ENCODE data around the gene PPP1R16B.

PPP1R16B gene

GRCh38 chr20:38896009-38896594 lies 90.6 kb downstream of the PPP1R16B start:
- Histone ChIP-seq H3K4me3 (ENCODE audit: low read length) (no peak overlapping the region), H3K36me3 (ENCODE audit: insufficient read depth, low read length) (no peaks in the 10 kb centered on the region), H3K9me3 (ENCODE audit: low read length) (no peaks in the 10 kb centered on the region), H3K4me1 (ENCODE audit: insufficient read depth, low read length) (peaks cover 7% of the 10 kb centered on the region), H2AFZ (ENCODE audit: low read depth, low read length) (no peak overlapping the region), H3K27me3 (ENCODE audit: insufficient read depth, low read length) (no peaks in the 10 kb centered on the region)

GRCh38 chr20:38897267-38897666 lies 91.8 kb downstream of the PPP1R16B start:
- Histone ChIP-seq H2AFZ (ENCODE audit: low read depth, low read length) (no peak overlapping the region), H3K4me3 (ENCODE audit: low read length) (no peak overlapping the region), H3K36me3 (ENCODE audit: insufficient read depth, low read length) (no peaks in the 10 kb centered on the region), H3K4me1 (ENCODE audit: insufficient read depth, low read length) (peaks cover 7% of the 10 kb centered on the region), H3K9me3 (ENCODE audit: low read length) (no peaks in the 10 kb centered on the region), H3K27me3 (ENCODE audit: insufficient read depth, low read length) (no peaks in the 10 kb centered on the region)

GRCh38 chr20:38900606-38901005 lies 95.1 kb downstream of the PPP1R16B start:
- Histone ChIP-seq H3K27me3 (ENCODE audit: insufficient read depth, low read length) (no peaks in the 10 kb centered on the region), H3K4me3 (ENCODE audit: low read length) (no peak overlapping the region), H3K9me3 (ENCODE audit: low read length) (peaks cover 3% of the 10 kb centered on the region), H2AFZ (ENCODE audit: low read depth, low read length) (no peak overlapping the region), H3K4me1 (ENCODE audit: insufficient read depth, low read length) (no peaks in the 10 kb centered on the region), H3K36me3 (ENCODE audit: insufficient read depth, low read length) (no peaks in the 10 kb centered on the region)

GRCh38 chr20:38902601-38903000 lies 97.1 kb downstream of the PPP1R16B start:
- no peaks in the 10 kb centered on the region for H3K36me3 ChIP-seq (ENCODE audit: insufficient read depth, low read length)

GRCh38 chr20:38903335-38903734 lies 97.8 kb downstream of the PPP1R16B start:
- peaks cover 3% of the 10 kb centered on the region for H3K9me3 ChIP-seq (ENCODE audit: low read length)
- H3K4me1 ChIP-seq (ENCODE audit: insufficient read depth, low read length) = no peaks in the 10 kb centered on the region
- H2AFZ ChIP-seq (ENCODE audit: low read depth, low read length) = no peak overlapping the region
- no peaks in the 10 kb centered on the region for H3K36me3 ChIP-seq (ENCODE audit: insufficient read depth, low read length)
- H3K4me3 ChIP-seq (ENCODE audit: low read length) = no peak overlapping the region
- H3K27me3 ChIP-seq (ENCODE audit: insufficient read depth, low read length) = no peaks in the 10 kb centered on the region

More at GRCh38 chr20:38902601-38903000, 97.1 kb downstream of the PPP1R16B start:
- Histone ChIP-seq H2AFZ (ENCODE audit: low read depth, low read length) (no peak overlapping the region), H3K4me3 (ENCODE audit: low read length) (no peak overlapping the region), H3K27me3 (ENCODE audit: insufficient read depth, low read length) (no peaks in the 10 kb centered on the region), H3K4me1 (ENCODE audit: insufficient read depth, low read length) (no peaks in the 10 kb centered on the region), H3K9me3 (ENCODE audit: low read length) (peaks cover 3% of the 10 kb centered on the region)

DNA sequence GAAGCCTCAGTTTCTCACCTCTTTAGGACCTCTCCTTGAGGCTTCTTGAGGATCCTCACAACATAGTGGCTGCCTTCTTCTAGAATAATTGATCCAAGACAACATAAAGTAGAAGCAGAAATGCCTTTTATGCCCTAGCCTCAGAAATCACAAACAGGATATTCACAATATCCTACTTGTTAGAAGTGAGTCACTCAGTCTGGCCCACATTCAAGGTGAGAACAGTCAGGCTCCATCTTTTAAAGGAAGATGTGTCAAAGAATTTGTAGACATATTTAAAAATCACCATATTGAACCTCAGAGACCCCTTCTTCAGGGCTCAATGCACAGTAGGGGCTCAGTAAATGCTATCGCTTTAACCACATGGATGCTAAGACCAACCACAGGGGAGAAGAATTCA lies 99.9 kb downstream of the PPP1R16B start:
- Histone ChIP-seq H3K27me3 (ENCODE audit: insufficient read depth, low read length) (no peaks in the 10 kb centered on the region), H3K4me1 (ENCODE audit: insufficient read depth, low read length) (no peaks in the 10 kb centered on the region), H3K36me3 (ENCODE audit: insufficient read depth, low read length) (no peaks in the 10 kb centered on the region), H3K9me3 (ENCODE audit: low read length) (peaks cover 5% of the 10 kb centered on the region), H2AFZ (ENCODE audit: low read depth, low read length) (no peak overlapping the region), H3K4me3 (ENCODE audit: low read length) (no peak overlapping the region)

DNA sequence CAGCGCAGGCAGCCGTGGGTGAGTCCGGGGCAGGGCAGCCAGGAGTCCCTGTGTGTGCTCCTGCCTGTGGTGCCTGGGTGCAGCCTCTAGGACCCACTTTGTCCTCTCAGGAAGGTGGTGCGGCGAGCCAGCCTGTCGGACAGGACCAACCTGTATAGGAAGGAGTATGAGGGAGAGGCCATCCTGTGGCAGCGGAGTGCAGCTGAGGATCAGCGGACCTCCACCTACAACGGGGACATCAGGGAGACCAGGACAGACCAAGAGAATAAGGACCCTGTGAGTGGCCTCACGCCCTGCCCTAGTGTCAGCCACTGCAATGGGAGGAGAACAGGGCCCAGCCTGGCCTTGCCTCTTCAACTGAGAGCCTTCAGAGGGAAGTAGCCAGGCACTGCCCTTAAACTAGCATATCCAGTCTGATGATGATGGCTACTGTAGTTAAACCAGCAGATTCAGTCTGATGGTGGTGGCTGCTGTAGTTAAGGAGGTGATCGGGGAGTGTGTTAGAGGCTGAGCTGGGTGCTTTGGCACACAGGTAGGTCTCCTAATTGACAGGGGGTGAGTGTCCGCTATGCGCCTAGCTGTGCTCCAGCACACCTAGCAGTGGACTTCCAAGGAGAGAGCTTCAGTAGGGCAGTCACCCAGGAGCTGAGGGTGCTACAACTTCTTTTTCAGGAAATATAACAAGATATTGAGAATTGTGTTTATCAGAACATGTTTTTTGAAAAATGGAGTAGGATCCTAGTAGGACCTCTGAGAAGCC lies 102.6 kb downstream of the PPP1R16B start:
- Histone ChIP-seq H3K4me3 (ENCODE audit: low read length) (no peak overlapping the region), H2AFZ (ENCODE audit: low read depth, low read length) (no peak overlapping the region), H3K4me1 (ENCODE audit: insufficient read depth, low read length) (no peaks in the 10 kb centered on the region)

GRCh38 chr20:38915355-38915754 lies 109.9 kb downstream of the PPP1R16B start:
- H3K36me3 ChIP-seq (ENCODE audit: insufficient read depth, low read length) = no peaks in the 10 kb centered on the region
- no peak overlapping the region for H2AFZ ChIP-seq (ENCODE audit: low read depth, low read length)
- no peaks in the 10 kb centered on the region for H3K27me3 ChIP-seq (ENCODE audit: insufficient read depth, low read length)
- no peaks in the 10 kb centered on the region for H3K4me1 ChIP-seq (ENCODE audit: insufficient read depth, low read length)
- H3K4me3 ChIP-seq (ENCODE audit: low read length) = no peak overlapping the region
- H3K9me3 ChIP-seq (ENCODE audit: low read length) = no peaks in the 10 kb centered on the region

More for the DNA sequence above, 102.6 kb downstream of the PPP1R16B start:
- Histone ChIP-seq H3K27me3 (ENCODE audit: insufficient read depth, low read length) (no peaks in the 10 kb centered on the region), H3K9me3 (ENCODE audit: low read length) (peaks cover 5% of the 10 kb centered on the region), H3K36me3 (ENCODE audit: insufficient read depth, low read length) (no peaks in the 10 kb centered on the region)

DNA sequence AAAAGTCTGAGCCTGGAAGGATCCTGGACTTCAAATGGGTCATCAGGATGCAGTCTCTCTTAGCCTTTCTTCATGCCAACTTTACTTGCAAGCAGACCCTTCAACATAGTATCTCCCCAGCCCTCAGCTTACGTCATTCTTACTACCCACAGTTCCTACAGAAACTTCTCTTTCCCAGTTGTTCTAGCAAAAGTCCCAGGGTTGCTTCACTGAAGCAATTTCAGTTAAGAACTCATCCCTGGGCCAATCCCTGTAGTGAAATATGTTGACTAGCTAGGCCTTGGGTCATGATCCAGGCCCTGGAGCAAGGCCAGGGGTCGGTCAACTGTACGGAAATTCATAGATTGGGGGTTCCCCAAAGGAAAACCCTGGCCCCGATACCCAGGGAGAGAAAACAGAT lies 112.2 kb downstream of the PPP1R16B start:
- no peak overlapping the region for H2AFZ ChIP-seq (ENCODE audit: low read depth, low read length)
- no peaks in the 10 kb centered on the region for H3K27me3 ChIP-seq (ENCODE audit: insufficient read depth, low read length)
- H3K4me1 ChIP-seq (ENCODE audit: insufficient read depth, low read length) = no peaks in the 10 kb centered on the region
- no peaks in the 10 kb centered on the region for H3K36me3 ChIP-seq (ENCODE audit: insufficient read depth, low read length)
- H3K9me3 ChIP-seq (ENCODE audit: low read length) = no peaks in the 10 kb centered on the region
- H3K4me3 ChIP-seq (ENCODE audit: low read length) = no peak overlapping the region

GRCh38 chr20:38918172-38918571 lies 112.7 kb downstream of the PPP1R16B start:
- no peaks in the 10 kb centered on the region for H3K4me1 ChIP-seq (ENCODE audit: insufficient read depth, low read length)
- no peaks in the 10 kb centered on the region for H3K9me3 ChIP-seq (ENCODE audit: low read length)
- no peak overlapping the region for H3K4me3 ChIP-seq (ENCODE audit: low read length)
- H2AFZ ChIP-seq (ENCODE audit: low read depth, low read length) = no peak overlapping the region
- no peaks in the 10 kb centered on the region for H3K36me3 ChIP-seq (ENCODE audit: insufficient read depth, low read length)
- H3K27me3 ChIP-seq (ENCODE audit: insufficient read depth, low read length) = no peaks in the 10 kb centered on the region

DNA sequence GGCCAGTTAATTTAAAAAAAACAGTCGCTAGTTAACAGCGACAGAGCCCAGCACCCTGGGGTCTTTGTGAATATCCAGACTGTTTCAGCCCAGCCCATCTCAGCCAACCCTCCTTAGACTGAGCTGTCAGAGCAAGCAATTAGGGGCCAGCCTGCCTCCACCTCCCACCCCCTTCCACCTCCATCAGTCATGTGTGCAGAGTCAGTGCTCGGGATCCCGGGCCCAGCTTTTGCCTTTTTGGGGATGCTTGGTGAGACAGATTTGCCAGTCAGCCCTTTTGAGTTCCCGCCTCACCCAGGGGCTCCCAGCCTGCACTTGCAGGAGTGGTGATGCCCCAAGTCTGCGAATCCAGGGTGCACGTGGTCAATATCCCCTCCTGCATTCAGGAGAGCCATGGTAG lies 114.2 kb downstream of the PPP1R16B start:
- Histone ChIP-seq H3K4me3 (ENCODE audit: low read length) (no peak overlapping the region), H3K27me3 (ENCODE audit: insufficient read depth, low read length) (no peaks in the 10 kb centered on the region), H3K9me3 (ENCODE audit: low read length) (no peaks in the 10 kb centered on the region), H3K4me1 (ENCODE audit: insufficient read depth, low read length) (no peaks in the 10 kb centered on the region), H2AFZ (ENCODE audit: low read depth, low read length) (no peak overlapping the region), H3K36me3 (ENCODE audit: insufficient read depth, low read length) (no peaks in the 10 kb centered on the region)

GRCh38 chr20:38920411-38920810 lies 114.9 kb downstream of the PPP1R16B start:
- no peaks in the 10 kb centered on the region for H3K27me3 ChIP-seq (ENCODE audit: insufficient read depth, low read length)
- H3K9me3 ChIP-seq (ENCODE audit: low read length) = no peaks in the 10 kb centered on the region
- H3K36me3 ChIP-seq (ENCODE audit: insufficient read depth, low read length) = no peaks in the 10 kb centered on the region
- H3K4me1 ChIP-seq (ENCODE audit: insufficient read depth, low read length) = no peaks in the 10 kb centered on the region
- H2AFZ ChIP-seq (ENCODE audit: low read depth, low read length) = no peak overlapping the region
- no peak overlapping the region for H3K4me3 ChIP-seq (ENCODE audit: low read length)

DNA sequence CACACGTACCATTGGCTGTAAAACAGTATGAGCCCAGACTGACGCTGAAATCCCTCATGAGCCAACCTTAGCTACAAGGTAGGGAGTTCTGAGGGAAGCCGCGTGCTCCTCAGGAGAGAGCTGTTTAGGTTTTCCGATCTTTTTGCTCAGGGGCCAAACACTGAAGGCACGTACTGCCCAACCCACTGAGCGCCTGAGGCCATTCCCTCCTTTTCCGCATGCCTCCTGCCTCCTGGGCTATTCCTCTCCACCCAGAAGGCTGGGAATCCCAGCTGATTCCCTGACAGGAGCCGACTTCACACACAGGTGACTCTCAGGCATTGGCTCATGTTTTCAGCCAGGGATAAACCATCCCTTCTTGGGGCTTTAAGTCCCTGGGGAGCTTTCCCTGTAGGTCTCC lies 115.4 kb downstream of the PPP1R16B start:
- Histone ChIP-seq H3K4me3 (ENCODE audit: low read length) (no peak overlapping the region), H3K9me3 (ENCODE audit: low read length) (no peaks in the 10 kb centered on the region), H3K4me1 (ENCODE audit: insufficient read depth, low read length) (no peaks in the 10 kb centered on the region), H2AFZ (ENCODE audit: low read depth, low read length) (no peak overlapping the region), H3K36me3 (ENCODE audit: insufficient read depth, low read length) (no peaks in the 10 kb centered on the region), H3K27me3 (ENCODE audit: insufficient read depth, low read length) (no peaks in the 10 kb centered on the region)
